Astrocyte of the cerebellum (primary cell): Measurements from ENCODE around the gene GRIN3A.
A peak's percentile ranks its signal among the peaks of the same experiment; 100 is the strongest.

Experiments used
- DNase-seq: peaks from one replicate; pipeline ENCODE4 v3.0.0-alpha.2; 2011; ENCODE audit warnings: low read depth
- H3K4me3 ChIP-seq: 2 replicates; pipeline ENCODE4 v1.5.1; 2011; ENCODE audit warnings: mild to moderate bottlenecking, low read depth, low read length, moderate library complexity
- in situ Hi-C: cut with HindIII; loops from 2 replicates; pipeline ENCODE4 v1.10.0; 2017; ENCODE audit warnings: low sequenced_read_pairs
- TF ChIP-seq, protein P1 (sequence below): IDR thresholded peaks from 2 replicates; pipeline ENCODE4 v1.5.1; 2012; ENCODE audit warnings: low read length, low read depth, moderate library complexity, mild to moderate bottlenecking; ENCODE audit errors: missing control alignments

GRIN3A gene

GRCh38 chr9:101527066-101527465, 211.4 kb downstream of the GRIN3A start:
- in situ Hi-C loops: no loop called here
- peak; percentile 22 for DNase-seq
- H3K4me3 ChIP-seq: no peak overlapping the region
- TF ChIP-seq, protein P1, sequence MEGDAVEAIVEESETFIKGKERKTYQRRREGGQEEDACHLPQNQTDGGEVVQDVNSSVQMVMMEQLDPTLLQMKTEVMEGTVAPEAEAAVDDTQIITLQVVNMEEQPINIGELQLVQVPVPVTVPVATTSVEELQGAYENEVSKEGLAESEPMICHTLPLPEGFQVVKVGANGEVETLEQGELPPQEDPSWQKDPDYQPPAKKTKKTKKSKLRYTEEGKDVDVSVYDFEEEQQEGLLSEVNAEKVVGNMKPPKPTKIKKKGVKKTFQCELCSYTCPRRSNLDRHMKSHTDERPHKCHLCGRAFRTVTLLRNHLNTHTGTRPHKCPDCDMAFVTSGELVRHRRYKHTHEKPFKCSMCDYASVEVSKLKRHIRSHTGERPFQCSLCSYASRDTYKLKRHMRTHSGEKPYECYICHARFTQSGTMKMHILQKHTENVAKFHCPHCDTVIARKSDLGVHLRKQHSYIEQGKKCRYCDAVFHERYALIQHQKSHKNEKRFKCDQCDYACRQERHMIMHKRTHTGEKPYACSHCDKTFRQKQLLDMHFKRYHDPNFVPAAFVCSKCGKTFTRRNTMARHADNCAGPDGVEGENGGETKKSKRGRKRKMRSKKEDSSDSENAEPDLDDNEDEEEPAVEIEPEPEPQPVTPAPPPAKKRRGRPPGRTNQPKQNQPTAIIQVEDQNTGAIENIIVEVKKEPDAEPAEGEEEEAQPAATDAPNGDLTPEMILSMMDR: no peak

DNA sequence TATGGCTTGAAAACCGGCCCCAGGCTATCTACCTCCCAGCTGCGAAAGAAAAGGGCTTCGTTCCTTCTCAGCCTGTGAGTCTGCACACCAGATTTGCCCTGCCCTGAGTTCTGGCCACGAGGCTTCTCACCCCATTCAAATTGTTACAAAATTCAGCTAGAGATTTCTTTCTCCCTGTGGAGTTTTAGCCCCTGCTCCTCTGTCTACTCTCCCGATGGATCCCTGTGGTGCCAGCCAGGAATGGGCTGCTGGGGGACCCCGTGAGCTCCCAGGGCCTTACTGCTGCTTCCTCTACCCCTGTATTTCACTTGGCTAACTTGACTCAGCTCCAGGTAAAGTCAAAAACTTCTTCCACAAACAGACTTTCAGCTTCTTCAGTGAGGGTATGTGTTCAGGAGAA, 214.1 kb downstream of the GRIN3A start:
- TF ChIP-seq, protein P1: no peak
- in situ Hi-C loops: no loop called here
- H3K4me3 ChIP-seq: no peak overlapping the region
- no peak for DNase-seq
